HG03064 (cell line): ENCODE measurements around the gene AP4M1.
A peak's percentile ranks its signal among the peaks of the same experiment; 100 is the strongest.
"Not testable (repeated sequence)": the region's sequence is repeated elsewhere in the genome, so short reads cannot be mapped to it uniquely, and the experiment has no call there.

Experiments used
- ATAC-seq: cut with Tn5 transposase; IDR thresholded peaks from one replicate; pipeline ENCODE4 v1.9.1; 2021; ENCODE audit warnings: low read depth; ENCODE audit not compliant: unreplicated experiment

AP4M1 gene

GRCh38 chr7:100130220-100130607 is 28.8 kb downstream of the AP4M1 start:
- ATAC-seq = not testable (repeated sequence)

- no peak for ATAC-seq
Measured at GRCh38 chr7:100130608-100131453, 29.4 kb downstream of the AP4M1 start.

DNA sequence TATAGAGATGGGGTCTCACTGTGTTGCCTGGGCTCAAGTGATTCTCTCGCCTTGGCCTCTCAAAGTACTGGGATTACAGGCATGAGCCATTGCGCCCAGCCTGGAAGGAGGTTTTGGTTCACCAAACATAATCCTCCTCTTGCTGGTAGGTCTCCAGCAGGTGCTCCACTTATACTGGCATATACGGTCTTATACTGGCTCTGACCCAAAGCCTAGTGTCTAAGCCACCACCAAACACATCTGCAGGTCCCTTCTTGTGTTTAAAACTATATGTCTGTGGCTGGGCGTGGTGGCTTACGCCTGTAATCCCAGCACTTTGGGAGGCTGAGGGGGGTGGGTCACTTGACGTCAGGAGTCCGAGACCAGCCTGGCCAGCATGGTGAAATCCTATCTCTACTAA is 30.7 kb downstream of the AP4M1 start:
- no peak for ATAC-seq

DNA sequence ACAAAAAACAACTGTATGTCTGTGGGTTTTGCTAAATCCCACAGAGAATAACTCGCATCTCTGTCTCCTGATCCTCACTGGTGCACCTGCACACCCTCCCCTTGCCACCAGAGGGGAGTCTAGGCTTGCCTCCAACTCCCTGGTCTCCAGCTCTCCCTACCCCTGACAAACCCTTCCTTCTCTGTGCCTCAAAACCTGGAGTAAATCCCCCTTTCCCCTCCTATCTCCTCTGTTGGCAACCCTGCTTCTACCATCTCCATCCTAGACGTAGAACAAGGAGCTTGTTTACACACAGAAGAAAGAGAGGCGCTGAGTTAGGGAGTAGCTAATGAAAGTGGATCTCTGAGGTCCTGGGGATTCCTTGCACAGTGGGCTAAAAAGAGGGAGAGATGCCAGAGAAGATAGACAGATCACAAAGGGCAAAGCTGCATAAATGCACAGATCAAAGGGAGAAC is 31.3 kb downstream of the AP4M1 start:
- ATAC-seq = no peak

DNA sequence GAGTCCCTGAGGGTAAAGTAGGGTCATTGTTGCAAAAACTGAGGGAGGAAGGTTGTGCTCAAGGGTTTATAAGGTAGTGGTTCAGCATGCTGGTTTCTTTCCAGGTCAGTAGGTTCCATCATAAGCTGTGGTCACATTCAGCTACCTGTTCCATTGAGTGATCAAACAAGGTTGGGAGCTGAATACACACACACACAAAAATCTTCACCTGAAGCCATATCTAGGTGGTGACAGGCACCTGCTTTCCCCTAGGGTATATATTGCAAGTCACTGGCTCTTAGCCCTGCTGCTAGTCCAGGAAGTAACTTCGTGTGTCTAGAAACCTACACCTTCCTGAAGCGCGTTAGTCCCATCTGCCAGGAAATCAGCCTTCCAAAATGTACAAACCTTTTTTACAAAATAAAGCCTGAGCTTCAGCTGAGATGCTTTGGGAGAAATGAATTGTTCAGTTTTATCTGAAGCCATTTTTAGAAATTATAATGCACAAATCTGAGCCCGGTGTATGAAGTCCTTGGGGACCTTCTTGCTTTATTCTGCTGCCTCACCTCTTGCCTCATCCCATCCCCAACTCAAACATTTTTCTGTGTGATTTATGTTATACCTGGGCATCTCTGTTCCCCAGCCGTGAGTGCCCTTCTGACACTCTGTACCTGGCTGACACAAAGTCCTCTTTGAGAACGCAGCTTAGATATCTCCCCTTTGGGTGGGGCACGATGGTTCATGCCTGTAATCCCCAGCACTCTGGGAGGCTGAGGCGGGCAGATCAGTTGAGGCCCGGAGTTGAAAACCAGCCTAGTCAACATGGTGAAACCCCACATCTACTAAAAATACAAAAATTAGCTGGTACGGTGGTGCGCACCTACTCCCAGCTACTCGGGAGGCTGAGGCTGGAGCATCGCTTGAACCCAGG is 36.7 kb downstream of the AP4M1 start:
- ATAC-seq = no peak

DNA sequence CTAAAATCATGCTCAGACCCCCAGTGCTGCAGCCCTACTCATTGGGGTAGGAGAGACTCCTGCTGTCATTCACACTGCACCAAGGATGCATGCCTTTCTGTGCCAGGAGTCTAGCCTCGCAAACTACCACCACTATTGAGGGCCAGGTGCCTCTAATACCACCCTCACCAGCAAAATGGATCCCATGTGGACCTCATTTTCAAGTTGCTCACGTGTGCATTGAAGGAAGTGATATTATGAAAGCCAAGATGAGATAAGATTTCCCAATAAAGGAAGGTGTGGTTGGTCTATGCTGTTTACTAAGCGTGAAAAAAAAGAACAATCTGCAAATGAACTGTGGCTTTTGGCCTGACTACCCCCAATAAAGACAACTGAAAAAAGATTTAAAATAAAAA is 40.1 kb downstream of the AP4M1 start:
- no peak for ATAC-seq

GRCh38 chr7:100142461-100142860 is 41.0 kb downstream of the AP4M1 start:
- ATAC-seq = no peak

- ATAC-seq = not testable (repeated sequence)
Measured at GRCh38 chr7:100146350-100146749, 44.9 kb downstream of the AP4M1 start.

- no peak for ATAC-seq
Measured at GRCh38 chr7:100147278-100147677, 45.8 kb downstream of the AP4M1 start.

DNA sequence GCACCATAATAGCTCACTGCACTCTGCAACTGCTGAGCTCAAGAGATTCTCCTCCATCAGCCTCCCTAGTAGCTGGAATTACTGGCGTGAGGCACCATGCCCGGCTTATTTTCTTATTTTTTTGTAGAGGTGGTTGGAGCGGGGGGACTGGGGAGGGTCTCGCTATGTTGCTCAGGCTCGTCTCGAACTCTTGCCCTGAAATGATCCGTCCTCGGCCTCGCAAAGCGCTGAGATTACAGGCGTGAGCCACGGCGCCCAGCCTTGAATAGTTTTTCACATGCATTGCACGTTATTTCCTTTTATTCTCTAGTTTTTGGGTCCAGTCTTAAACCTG is 46.7 kb downstream of the AP4M1 start:
- ATAC-seq = no peak

GRCh38 chr7:100148559-100149328 is 47.3 kb downstream of the AP4M1 start, which contains the start of gene LAMTOR4:
Gene LAMTOR4 (plus strand): TSS chr7:100148918. CDS start chr7:100148973, 55 bp downstream.
- ATAC-seq = peak; percentile 96

DNA sequence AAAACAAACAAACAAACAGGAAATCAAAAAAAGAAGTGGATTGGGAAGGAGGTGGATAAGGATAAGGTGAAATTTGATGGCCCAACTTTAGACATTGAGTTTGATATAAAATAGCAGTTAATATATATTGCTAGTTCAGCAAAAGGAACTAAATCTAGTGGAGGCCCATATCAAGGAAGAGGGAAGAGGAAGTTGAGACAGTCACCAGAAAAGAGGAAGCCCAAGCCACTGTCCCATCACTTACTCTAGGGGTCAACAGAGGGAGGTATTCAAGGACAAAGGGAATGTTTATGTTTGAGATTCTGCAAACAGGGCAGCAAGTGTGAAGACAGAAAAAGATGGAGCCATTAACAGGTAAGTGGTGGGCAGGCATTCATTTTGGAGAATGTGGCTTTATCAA is 51.0 kb downstream of the AP4M1 start:
- no peak for ATAC-seq

DNA sequence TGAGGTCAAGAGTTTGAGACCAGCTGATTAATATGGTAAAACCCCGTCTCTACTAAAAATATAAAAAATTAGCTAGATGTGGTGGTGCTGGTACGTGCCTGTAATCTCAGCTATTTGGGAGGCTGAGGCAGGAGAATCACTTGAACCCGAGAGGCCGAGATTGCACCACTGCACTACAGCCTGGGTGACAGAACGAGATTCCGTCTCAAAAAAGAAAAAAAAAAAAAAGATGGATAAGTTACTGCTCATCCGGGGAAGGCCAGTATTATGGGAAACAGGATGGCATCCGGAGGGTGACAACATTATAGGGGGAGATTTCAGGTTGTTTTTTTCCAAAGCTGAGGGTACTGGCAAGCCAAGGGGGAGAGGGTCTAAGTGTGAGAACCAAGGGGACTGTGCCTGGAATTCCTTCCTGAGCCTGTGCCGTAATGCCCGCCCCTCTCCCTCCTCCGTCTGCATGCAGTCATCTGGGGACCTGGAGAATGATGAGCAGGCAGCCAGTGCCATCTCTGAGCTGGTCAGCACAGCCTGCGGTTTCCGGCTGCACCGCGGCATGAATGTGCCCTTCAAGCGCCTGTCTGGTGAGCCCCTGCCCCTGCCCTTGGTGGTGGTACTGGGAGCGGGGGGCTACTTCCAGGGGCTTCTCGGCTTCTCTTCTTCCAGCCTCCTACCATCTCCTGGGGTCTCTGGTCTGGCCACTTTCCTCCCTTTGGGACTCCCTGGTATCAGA is 51.7 kb downstream of the AP4M1 start:
- no peak for ATAC-seq

- no peak for ATAC-seq
Measured at GRCh38 chr7:100153708-100154535, 52.5 kb downstream of the AP4M1 start.

DNA sequence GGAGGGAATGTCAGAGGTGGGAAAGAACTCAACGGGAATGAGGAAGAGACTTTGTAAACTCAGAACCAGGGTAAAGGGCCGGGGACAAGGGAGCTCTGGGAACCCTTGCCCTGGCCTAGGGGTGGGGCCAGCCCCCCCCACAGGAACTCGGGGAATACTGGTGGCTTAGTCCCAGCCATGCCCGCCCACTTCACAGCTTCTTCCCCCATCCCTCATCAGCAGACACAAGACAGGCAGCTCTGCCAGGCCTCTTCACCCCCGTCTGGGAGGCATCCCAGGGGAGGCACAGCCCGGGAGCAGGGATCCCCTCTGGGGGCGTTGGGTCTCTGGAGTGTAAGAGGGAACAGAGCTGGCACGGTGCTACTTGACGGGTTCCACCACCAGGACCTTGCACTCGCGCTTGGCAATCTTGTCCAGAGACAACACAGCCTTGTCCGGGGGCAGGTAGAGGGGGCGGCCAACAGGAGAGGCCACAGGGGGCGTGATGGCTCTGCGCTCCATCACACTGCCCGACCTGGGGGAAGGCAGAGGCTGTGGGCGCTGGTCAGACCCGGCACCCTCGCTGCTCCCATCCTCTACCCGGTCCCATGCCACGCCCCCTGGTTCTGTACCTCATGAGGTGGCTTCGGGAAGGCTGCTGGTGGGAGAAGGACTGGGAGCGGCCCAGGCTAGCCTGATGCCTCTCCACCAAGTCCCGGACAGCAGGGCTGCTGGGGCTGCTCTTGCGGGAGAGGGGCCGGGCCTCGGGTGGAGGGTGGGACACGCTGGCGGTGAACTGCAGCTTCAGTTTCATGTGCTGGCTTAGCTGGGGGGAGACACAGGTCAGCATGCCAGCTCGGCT is 53.4 kb downstream of the AP4M1 start:
- no peak for ATAC-seq

DNA sequence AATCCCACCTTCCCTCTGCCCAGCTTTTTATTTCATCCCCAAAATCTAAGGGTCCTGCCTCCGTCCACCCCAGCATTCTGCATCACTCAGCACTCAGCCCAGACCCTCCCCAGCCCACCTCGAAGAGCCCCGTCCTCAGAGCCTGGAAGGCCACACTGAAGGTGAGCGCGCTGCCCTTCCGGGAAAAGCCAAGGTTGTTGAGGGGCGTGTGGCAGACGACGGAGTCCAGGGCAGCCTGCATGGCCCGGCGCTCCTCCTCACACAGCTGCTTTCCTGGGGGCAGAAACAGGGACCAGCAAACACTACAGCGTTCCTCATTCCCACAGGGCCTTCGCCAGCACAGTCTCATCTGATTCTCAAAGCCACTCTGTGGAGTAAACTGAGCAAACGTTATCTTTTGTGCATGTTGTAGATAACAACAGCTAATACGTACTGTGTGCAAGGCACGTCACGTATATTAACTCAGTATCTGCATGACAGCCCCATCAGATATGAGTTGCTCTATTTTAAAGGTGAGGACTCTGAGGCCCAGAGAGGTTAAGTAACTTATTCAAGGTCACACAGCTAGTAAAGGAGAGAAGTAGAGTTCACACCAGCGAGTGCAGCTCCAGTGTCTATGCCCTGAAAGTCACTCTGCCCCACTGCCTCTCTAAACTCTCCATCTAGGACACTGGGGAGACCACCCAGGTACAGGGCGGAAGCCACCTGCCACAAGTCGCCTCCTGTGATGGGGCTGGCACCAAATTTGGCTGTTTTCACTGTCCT is 54.3 kb downstream of the AP4M1 start:
- no peak for ATAC-seq

GRCh38 chr7:100156331-100157068 is 55.1 kb downstream of the AP4M1 start:
- ATAC-seq = no peak
